ENCODE data around the gene DMD. TPM values are rescaled to one million over a fixed set of nuclear protein-coding genes. Genes with fewer than 3 reads are reported as not detected.

Gene DMD
- total RNA-seq, 2 donors from 2014 or later, result 19.6 to 24.9 TPM

- Histone ChIP-seq H3K27me3 (ENCODE audit: control insufficient read depth, insufficient read depth, low read length, poor library complexity, severe bottlenecking) (no peaks in the 10 kb centered on the region), H3K4me3 (ENCODE audit: low read length) (no peak overlapping the region), H3K36me3 (ENCODE audit: control insufficient read depth, insufficient read depth, low read length) (no peaks in the 10 kb centered on the region), H3K4me1 (ENCODE audit: control insufficient read depth, insufficient read depth, low read length) (no peaks in the 10 kb centered on the region), H3K27ac (ENCODE audit: low read depth, low read length) (no peak overlapping the region), H3K9me3 (ENCODE audit: control insufficient read depth, low read length) (no peaks in the 10 kb centered on the region), H3K9ac (ENCODE audit: extremely low read depth, low read length, poor library complexity, severe bottlenecking) (no peak overlapping the region)
- H3K27me3 Mint-ChIP-seq (ENCODE audit: insufficient read depth), result no peaks in the 10 kb centered on the region
- no peaks in the 10 kb centered on the region for H3K4me1 Mint-ChIP-seq
- WGBS, 2 experiments (ENCODE audit: insufficient coverage in 1 of 2, insufficient read length in 1 of 2), result 91% methylated on average over 4 of the region's 4 CpGs; no CpG with 5 or more reads in 1 of the 2 experiments
- no peak for TF ChIP-seq CTCF (conservative IDR thresholded peaks at IDR 0.05)
- no peak overlapping the region for H3K4me3 Mint-ChIP-seq
- no peak overlapping the region for H3K27ac Mint-ChIP-seq
- H3K9me3 Mint-ChIP-seq, result peaks cover 30% of the 10 kb centered on the region
- peaks cover 2% of the 10 kb centered on the region for H3K36me3 Mint-ChIP-seq (ENCODE audit: low read depth)
- no peak for DNase-seq
Observed at GRCh38 chrX:31349515-31349914, 1861.8 kb downstream of the DMD start.

DNA sequence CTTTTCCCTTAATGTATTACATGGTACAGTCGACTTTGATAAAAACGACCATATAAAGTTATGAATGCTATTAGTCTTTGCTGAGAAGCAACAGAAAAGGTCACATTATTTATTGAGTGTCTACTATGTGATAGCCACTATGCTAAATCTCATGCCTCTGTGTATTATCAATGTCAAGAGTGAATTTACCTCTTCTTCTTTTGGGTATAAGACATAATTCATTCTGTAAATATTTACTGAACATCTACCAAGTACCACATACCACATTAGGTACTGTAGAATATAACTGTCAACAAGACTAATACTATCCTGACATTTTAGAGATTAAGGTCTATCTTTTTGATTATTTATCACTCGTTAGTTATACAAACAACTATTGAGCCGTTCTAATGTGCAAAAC lies 1870.8 kb downstream of the DMD start:
- no peak overlapping the region for H3K4me3 ChIP-seq (ENCODE audit: low read length)
- TF ChIP-seq CTCF (conservative IDR thresholded peaks at IDR 0.05), result no peak
- H3K9me3 ChIP-seq (ENCODE audit: control insufficient read depth, low read length), result no peaks in the 10 kb centered on the region
- Mint-ChIP-seq H3K27me3 (ENCODE audit: insufficient read depth) (no peaks in the 10 kb centered on the region), H3K9me3 (peaks cover 43% of the 10 kb centered on the region), H3K36me3 (ENCODE audit: low read depth) (peaks cover 2% of the 10 kb centered on the region), H3K27ac (no peak overlapping the region), H3K4me1 (no peaks in the 10 kb centered on the region), H3K4me3 (no peak overlapping the region)
- DNase-seq, result no peak
- H3K4me1 ChIP-seq (ENCODE audit: control insufficient read depth, insufficient read depth, low read length), result no peaks in the 10 kb centered on the region
- H3K27me3 ChIP-seq (ENCODE audit: control insufficient read depth, insufficient read depth, low read length, poor library complexity, severe bottlenecking), result no peaks in the 10 kb centered on the region
- no peaks in the 10 kb centered on the region for H3K36me3 ChIP-seq (ENCODE audit: control insufficient read depth, insufficient read depth, low read length)
- no peak overlapping the region for H3K9ac ChIP-seq (ENCODE audit: extremely low read depth, low read length, poor library complexity, severe bottlenecking)
- 90% methylated on average over 4 of the region's 4 CpGs; no CpG with 5 or more reads in 1 of the 2 experiments for WGBS, 2 experiments (ENCODE audit: insufficient coverage in 1 of 2, insufficient read length in 1 of 2)
- no peak overlapping the region for H3K27ac ChIP-seq (ENCODE audit: low read depth, low read length)

DNA sequence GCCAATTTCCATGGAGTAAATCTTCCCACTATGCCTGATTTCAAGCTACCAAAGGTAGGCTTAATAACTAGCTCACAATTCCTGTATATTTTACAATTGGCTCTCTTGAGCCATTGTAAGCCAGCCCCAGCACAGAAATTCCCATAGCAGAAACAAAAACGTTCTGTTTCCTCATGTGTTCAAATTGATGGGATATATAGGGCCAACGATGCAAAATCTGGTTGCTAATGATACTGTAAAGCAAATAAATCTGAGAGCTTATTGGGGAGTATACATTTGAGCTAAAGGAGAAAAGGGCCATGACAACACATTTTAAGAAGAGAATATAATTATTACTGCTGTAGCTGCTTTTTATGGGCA lies 1872.4 kb downstream of the DMD start:
- 97 to 100% methylated on average over 1 to 2 of the region's 2 CpGs for WGBS, 2 experiments (ENCODE audit: insufficient coverage in 1 of 2, insufficient read length in 1 of 2)

More for the DNA sequence above, 1872.4 kb downstream of the DMD start:
- Histone ChIP-seq H3K4me1 (ENCODE audit: control insufficient read depth, insufficient read depth, low read length) (no peaks in the 10 kb centered on the region), H3K36me3 (ENCODE audit: control insufficient read depth, insufficient read depth, low read length) (no peaks in the 10 kb centered on the region), H3K9ac (ENCODE audit: extremely low read depth, low read length, poor library complexity, severe bottlenecking) (no peak overlapping the region), H3K27me3 (ENCODE audit: control insufficient read depth, insufficient read depth, low read length, poor library complexity, severe bottlenecking) (no peaks in the 10 kb centered on the region), H3K4me3 (ENCODE audit: low read length) (no peak overlapping the region), H3K27ac (ENCODE audit: low read depth, low read length) (no peak overlapping the region), H3K9me3 (ENCODE audit: control insufficient read depth, low read length) (no peaks in the 10 kb centered on the region)
- Mint-ChIP-seq H3K27ac (no peak overlapping the region), H3K9me3 (peaks cover 51% of the 10 kb centered on the region), H3K36me3 (ENCODE audit: low read depth) (peaks cover 2% of the 10 kb centered on the region), H3K4me3 (no peak overlapping the region), H3K4me1 (no peaks in the 10 kb centered on the region), H3K27me3 (ENCODE audit: insufficient read depth) (no peaks in the 10 kb centered on the region)
- no peak for TF ChIP-seq CTCF (conservative IDR thresholded peaks at IDR 0.05)
- no peak for DNase-seq
